Retinal pigment epithelial cell (primary cell): Measurements from ENCODE around the gene MEIOSIN.

Source experiments
- DNase-seq: peaks from one replicate; pipeline ENCODE4 v3.0.0-alpha.2; 2010; ENCODE audit warnings: low read depth
- H3K4me3 ChIP-seq: 2 replicates; pipeline ENCODE4 v1.5.1; 2011; ENCODE audit warnings: mild to moderate bottlenecking, low read length, control low read depth, moderate library complexity
- CTCF ChIP-seq: conservative IDR thresholded peaks from 2 replicates; pipeline ENCODE4 v1.5.1; 2011; ENCODE audit warnings: low read depth, low read length, control low read depth, inconsistent platforms

The MEIOSIN gene

DNA sequence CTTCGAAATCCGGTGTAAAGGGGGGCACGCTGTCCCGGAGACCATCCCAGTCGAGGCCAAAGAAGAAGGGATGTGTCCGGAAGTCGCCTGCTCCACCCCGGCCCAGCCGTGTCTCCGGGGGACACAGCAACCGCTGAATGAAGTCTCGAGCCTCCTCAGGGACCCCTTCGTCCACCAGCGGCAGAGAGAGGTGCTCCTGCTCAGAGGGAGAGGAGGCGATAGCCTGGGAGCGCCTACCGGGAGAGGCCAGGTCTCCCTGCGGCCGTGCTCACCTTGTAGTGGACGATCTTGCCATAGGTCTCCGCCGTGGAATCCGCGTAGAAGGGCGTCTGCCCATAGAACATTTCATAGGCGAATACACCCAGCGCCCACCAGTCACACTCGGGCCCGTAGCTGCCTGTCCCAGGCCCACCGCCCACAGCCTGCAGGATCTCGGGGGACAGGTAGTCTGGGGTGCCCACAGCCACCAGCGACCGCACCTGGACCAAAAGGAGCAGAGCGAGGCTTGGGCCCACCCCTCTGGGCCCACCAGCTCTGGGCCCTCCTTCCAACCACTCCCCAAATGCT, 44.2 kb downstream of the MEIOSIN start:
- H3K4me3 ChIP-seq, result no peak overlapping the region
- no peak for TF ChIP-seq CTCF
- DNase-seq, result no peak

- TF ChIP-seq CTCF, result no peak
- H3K4me3 ChIP-seq, result no peak overlapping the region
Observed at GRCh38 chr19:45778010-45778661, 44.9 kb downstream of the MEIOSIN start.

DNA sequence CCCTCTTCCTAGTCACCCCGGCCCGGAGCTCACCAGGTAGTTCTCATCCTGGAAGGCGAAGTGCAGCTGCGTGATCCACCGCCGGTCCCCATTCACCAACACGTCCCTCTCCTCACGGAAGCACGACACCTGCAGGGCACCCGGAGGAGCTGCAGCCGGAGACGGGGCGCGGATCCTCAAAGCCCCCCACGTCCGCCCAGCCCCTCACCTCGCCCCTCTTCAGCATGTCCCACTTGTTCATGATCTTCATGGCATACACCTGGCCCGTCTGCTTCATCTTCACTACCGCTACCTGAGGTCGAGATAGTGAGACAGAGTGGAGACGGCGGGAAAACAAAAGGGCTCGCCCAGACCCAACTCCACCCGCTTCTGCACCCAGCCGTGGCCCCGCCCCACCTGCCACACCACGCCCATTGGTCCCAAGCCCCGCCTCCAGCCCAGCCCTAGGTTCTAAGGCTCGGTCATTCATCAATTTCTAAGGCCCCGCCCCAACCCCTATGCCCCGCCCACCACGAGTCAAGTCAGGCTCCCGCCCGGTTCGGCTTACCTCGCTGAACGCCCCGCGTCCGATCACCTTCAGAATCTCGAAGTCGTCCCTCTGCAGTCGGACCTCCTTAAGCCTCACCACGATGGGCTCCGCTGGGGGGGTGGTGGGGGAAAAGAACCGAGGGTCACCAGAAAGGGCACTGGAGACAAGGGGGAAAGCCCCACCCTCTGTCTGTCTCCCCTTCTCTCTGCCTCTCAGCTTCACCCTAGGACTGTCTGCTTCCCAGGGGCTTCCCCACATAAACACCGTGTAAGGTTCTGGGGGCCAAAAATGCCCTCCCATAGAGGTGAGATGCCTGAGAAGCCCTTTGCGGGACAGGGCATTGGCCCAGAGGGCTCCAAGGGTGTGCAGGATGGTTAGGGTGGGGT, 46.2 kb downstream of the MEIOSIN start:
- TF ChIP-seq CTCF, result peak; percentile 54
- no peak for DNase-seq
- H3K4me3 ChIP-seq, result peak overlapping the region; percentile 10

More at GRCh38 chr19:45778010-45778661, 44.9 kb downstream of the MEIOSIN start:
- DNase-seq, result no peak

DNA sequence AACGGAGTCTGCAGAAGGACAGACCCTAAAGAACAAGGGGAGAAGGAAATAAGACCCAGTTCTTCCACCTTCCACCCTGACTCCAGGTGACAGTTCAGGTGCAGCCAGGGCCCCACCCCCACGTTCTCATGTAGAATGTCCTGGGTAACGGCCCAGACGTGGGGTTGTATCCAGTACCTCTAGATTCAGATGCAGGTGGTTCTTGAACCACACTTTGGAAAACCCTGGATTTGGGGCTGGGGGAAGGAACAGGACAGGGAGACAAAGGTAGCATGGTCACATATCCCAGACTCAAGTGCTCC, 46.9 kb downstream of the MEIOSIN start:
- TF ChIP-seq CTCF, result no peak
- no peak for DNase-seq
- no peak overlapping the region for H3K4me3 ChIP-seq

DNA sequence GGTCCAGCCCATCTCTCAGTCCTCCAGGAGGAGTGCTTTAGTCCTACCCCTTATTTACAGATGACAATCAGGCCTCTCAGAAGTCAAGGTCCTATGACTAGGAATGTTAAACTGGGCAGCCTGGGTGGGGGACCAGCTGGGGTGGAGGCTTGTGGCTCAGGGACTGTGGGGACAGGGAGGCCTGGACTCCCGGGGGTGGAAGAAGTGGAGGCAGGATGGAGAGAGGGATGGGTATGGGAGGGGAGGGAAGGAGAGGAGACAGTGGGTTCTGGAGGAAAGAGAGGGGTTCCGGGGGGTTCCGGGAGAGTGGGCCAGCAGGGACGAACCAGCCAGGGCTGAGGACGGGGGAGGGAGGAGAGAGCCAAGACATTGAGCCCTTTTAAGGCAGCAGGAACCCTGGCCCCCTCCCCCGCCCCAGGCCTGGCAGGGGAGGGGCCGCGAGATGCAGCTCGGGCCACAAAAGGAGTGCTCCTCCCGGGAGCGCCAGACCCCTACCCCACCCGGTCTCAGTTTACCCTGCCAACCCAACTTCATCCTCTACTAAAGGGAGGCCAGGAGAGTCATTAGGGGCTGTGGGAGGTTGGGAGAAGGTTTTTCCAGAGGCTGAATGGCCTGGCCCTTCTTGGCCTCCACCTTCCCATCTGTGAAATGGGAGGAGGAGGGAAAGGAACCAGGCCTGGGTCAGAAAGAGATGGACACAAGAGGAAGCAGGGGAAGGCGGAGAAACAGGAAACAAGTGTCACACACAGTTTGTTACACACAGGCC, 47.4 kb downstream of the MEIOSIN start:
- TF ChIP-seq CTCF, result no peak
- DNase-seq, result no peak
- peak overlapping the region; percentile 54 for H3K4me3 ChIP-seq

DNA sequence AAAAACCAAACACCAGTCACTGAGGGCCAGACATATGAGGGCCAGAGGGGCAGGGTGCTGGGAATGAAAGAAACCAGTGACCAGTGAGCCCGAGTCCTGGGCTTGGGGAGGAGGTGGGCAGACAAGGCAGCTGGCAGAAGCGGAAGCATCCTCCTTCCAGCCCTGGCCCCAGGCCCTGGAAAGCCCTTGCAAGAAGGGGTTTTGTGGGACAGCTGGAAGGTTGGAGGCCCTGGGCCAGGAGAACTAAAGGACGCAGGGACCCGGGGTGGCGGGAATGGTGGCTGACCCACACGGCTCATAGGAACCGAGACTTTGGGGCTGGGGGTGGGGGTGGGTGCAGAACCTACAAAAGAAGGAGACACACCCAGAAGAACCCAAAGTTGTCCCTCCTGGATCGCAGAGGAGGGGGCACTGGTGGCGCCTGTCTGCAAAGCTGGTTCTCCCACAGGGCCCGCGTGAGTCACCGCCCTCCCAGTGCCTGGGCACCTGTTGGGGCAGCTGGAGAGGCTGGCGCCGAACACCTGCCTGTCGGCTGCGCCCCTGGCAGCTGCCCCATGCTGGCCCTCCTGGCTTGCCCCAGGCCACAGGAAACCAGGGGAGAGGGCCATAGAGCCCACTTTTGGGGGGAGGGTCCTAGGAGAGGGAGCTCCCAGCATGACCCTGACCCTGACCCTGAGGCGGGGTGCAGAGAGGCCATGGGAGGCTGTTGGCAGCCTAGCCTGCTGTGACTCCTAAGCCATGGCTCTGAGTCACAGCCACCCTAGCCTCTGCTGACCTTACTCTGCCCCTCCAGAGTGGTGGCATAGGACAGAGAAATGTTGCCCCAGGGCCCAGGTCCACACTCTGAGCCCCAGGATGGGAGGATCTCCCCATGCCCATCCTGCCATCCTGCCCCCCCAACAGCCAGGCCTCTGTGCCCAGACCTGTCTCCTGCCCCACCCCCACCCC, 48.2 kb downstream of the MEIOSIN start:
- peak overlapping the region; percentile 54 for H3K4me3 ChIP-seq
- TF ChIP-seq CTCF, result no peak
- DNase-seq, result no peak
